Activated naive CD4-positive, alpha-beta T cell (primary cell): ENCODE results near the gene TOMM6.
"Not testable (repeated sequence)": the region's sequence is repeated elsewhere in the genome, so short reads cannot be mapped to it uniquely, and the experiment has no call there.

Experiments
- DNase-seq, 4 experiments: peaks; one replicate each; lab custom pipeline; 2025; lab: John Stamatoyannopoulos, UW

The TOMM6 gene

GRCh38 chr6:41785254-41785653 is 2.2 kb upstream of the TOMM6 start:
- DNase-seq, result no peak

DNA sequence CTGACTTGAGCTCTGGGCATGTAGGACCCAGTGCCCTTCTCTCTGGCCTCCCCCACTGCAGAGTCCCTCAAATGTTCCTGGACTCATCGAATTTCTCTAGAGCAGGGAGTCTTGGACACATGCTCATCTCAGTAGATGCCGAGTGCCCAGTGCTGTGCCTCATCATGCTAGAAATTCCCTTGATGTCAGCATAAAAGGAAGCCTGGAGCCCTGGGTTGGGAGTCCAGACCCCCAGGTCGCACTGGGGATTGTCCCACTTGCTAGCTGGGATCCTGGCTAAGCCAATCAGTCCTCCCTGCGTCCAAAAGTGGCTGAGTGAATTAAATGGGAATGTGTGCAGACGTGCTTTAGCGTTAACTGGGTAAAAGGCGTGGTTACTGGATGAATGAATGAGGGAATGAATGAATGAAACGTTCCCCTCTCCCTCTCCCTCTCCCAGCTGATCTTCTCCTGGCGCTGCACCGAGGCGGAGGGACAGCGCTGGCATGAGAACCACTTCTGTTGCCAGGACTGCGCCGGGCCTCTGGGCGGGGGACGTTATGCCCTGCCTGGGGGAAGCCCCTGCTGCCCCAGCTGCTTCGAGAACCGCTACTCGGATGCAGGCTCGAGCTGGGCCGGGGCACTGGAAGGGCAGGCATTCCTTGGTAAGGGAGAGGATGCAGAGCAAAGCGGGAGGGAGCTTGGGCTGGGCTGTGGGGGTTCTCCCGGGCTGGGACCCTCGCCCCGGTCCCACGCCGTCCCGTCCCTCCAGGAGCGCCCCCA is 1.6 kb upstream of the TOMM6 start:
- DNase-seq, result no peak

DNA sequence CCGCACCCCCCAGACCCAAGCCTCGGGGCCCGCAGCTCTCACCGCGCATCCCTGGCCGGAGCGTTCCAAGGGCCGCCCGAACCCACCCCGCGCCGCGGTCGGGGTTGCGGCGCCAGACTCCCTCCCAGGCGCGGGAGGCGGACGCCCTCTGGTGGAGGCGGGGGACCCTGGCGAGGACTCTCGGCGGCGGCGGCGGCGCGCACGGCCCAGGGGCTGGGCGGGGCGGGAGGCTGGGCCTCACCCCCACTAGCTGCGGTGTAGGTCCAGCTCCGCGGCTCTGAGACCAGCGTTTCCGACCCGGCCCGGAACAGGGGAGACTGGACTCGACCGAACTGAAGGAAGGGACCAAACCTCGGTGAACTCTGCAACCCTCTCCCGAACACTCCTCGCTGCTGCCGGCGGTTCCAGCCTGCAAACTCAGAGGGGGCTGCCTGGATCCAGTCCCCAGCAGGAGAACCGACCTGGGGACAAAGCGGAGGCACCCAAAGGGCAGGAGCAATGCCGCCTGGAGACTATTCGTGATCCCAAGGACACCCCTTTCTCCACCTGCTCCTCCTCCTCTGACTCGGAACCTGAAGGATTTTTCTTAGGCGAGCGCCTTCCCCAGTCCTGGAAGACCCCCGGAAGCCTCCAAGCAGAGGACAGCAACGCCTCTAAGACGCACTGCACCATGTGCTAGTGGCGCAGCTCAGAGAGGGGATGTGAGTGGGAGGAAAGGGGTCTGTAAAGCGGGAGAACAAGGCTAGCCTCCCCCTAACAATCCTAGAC is 859 bp upstream of the TOMM6 start:
- DNase-seq, result peak; percentile 72 to 90 (median 82)

DNA sequence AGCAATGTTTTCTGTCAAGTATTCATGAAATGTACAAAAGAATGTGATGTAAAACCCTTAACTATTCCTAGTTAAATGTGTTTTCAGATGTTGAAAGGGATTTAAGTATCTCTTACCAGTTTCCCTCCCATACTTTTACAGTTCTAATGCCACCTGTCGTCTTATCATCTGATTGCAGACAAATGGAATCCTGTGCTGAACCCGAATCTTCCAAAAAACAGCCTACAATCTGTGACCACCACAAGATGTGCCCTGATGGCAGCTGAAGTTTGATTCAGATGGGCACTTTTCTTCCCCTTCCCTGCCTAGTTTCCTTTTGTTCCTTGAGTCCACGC is 1.9 kb downstream of the TOMM6 start:
- DNase-seq, result no peak

DNA sequence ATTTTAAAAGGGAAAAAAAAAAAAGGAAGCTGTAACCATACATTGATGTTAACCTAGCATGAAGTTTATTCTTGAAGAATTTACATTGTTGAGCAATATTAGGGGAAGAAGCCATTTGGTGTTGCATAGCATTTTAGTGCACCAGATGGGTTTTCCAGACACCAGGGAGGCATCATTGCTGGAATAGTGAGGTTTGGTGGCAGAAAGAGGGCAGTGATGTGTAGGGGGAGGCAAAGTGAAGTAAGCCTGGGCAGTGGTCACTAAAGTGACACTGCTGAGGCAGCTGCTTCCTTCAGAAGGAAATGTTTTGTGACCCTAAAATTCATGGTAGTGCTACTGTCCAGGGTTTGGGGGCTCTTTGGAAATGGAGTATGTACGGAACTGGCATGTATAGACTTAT is 2.6 kb downstream of the TOMM6 start:
- DNase-seq, result no peak

DNA sequence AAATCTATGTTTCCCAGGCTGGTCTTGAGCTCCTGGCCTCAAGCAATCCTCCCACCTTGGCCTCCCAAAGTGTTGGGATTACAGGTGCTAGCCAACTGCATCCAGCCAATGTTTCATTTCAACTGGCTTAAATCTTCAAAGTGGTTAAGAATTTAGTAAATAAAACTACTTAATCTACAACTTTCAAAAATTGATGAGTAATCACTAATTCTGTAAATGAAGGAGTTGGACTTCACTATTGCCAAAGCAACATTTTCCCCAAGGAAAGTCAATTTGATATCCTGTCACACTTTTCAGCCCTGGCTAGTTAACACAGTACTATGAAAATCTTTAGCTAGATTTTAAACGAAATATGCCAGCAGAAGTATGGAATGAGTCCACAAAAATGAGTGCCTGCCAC is 3.8 kb downstream of the TOMM6 start:
- DNase-seq, result no peak

GRCh38 chr6:41791984-41792383 is 4.5 kb downstream of the TOMM6 start:
- DNase-seq, result no peak

GRCh38 chr6:41796474-41796873 is 9.0 kb downstream of the TOMM6 start:
- no peak for DNase-seq

- no peak for DNase-seq
Observed at GRCh38 chr6:41798901-41799558, 11.5 kb downstream of the TOMM6 start.

DNA sequence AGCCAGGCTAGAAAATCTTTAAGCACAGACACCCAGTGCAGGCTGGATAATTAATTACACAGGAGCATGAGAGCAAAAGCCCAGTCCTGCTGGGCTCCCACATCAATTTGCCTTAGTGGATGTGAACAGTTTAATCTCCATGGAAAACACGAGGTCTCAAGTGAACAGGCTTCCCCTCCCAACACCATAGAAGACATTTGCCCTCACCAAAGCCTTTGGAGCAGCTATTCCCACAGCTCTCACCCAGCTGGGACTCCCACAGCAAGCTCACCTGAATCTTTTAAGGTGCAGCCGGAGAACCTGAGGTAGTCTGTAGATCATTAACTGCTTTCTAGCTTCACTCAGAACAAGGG is 12.0 kb downstream of the TOMM6 start:
- no peak for DNase-seq

- DNase-seq, result no peak
Observed at GRCh38 chr6:41801380-41801779, 13.9 kb downstream of the TOMM6 start.

- no peak for DNase-seq
Observed at GRCh38 chr6:41805830-41806774, 18.6 kb downstream of the TOMM6 start.

GRCh38 chr6:41811095-41811494 is 23.6 kb downstream of the TOMM6 start:
- no peak for DNase-seq

DNA sequence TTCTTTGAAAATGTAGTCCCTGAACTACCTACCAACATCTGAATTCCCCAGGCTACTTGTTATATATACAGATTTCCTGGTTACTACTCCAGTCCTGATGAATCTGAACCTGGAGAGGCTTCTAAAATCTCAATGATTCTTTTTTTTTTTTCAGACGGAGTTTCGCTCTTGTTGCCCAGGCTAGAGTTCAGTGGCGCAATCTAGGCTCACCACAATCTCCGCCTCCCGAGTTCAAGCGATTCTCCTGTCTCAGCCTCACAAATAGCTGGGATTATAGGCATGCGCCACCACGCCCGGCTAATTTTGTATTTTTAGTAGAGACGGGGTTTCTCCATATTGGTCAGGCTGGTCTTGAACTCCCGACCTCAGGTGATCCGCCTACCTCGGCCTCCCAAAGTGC is 24.5 kb downstream of the TOMM6 start:
- not testable (repeated sequence) for DNase-seq

DNA sequence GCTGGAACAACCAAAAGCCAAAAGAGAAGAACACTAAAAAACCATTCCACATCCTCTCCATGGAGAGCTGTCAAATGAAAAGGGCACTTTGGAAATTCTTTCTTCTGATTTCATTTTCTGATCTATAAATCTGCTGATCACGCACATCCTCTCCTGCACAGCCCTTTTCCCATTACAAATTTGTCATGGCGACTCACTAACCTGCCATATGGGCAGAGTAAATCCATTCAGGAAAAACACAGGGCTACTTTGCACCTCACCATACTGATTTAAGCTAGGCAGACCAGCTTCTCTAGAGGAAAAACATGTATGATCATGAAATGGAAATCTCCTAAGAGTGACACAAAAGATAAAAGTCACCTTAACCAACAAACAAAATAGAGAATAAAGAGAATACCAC is 26.0 kb downstream of the TOMM6 start:
- no peak for DNase-seq

DNA sequence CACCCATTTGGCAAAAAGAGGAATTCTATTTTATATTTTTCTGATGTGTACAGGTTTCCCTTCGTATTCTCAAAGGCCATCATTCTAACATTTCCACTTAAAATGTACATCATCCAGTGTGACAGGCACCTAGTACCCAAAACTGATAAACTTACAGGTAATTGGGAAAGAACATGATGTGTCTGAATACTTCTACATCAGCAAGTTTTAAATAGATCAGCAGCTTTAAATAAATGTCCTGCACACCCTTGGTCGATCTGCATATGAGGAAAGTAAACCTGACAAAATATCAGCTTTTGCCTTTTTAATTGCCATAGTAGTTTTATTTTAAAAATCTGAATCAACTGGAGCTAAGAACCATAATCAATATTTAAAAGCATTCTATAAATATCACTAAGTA is 26.5 kb downstream of the TOMM6 start:
- no peak for DNase-seq

DNA sequence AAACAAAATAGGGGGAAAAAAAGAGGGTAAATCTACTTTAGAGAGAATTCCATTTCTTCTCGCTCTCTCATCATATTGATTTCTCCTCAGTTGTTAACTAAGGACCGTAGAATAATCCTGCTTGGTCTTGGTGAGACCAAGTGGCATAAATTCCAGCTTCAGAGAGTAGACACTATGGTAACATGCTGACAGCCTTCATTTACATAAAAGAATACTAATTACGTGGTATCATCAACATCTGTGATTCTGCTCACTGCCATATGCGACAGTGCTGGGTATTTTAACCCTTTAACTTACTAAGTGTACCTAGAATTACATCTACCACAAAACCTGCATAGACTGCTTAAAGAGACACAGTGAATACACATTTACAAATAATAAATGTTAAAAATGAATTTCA is 27.1 kb downstream of the TOMM6 start:
- DNase-seq, result no peak

- no peak for DNase-seq
Observed at GRCh38 chr6:41815587-41815986, 28.1 kb downstream of the TOMM6 start.

DNA sequence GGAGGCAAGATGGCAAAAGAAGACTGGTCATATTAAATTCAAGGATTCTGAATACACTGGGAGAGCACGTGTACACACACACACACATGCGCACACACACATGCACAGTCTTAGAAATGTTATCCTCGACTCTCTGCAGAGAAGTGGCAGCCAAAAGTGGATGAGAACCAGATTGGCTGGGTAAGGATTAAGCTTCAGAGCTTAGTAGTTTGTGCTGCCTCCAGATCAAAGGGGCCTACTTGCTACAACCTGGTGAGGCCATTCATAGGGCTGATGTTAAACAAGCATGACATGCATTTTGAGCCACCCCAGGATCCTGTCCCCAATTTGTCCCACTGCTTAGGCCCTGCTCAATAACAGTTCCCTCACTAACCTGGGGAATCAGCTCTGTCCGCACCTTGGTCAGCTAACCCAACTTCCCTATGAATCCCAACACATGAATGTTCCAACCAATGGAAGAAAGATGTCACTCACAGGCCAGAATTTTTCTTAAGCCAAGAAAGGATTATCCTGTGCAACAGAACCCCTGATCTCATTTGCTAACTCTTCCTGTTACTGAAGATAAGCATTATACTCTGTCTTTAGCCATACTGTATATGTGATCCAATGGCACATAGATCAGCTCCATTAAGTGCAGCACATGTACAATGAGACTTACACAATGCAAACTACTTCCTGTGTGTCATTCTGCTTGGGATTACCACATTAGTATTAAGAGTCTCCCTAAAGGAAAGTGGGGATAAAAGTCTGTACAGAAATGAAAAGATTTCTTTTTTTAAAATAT is 31.0 kb downstream of the TOMM6 start:
- no peak for DNase-seq

GRCh38 chr6:41821266-41821665 is 33.8 kb downstream of the TOMM6 start:
- DNase-seq, result no peak

DNA sequence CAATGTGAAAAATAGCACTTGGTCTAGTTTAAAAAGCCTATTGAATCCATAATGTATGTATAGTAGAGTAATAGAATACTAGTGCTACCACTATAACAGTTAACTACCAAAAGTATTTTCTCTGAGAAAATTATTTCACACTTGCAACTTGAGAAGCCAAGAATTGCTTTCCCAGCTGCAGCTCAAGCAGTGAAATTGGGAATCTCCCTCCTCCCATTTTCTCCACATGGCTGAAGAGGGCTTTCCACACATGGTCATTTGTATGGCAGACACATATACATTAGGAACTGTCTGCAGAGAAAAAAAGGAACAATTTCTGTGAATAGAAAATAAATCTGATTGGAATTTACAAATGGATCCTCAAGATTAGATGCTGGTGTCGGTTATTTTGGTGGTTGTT is 34.5 kb downstream of the TOMM6 start:
- no peak for DNase-seq
